Hepatocyte (in vitro differentiated cells): Measurements from ENCODE around the gene PAX3.

Experiments used
- CTCF ChIP-seq: fragments of 200-600 bp; sonication (generic); IDR thresholded peaks from 2 replicates; pipeline ENCODE4 v1.5.1; 2016; ENCODE audit warnings: antibody characterized with exemption, mild to moderate bottlenecking; ENCODE audit not compliant: poor library complexity
- EZH2 ChIP-seq: fragments of 200-600 bp; sonication (generic); IDR thresholded peaks from 2 replicates; pipeline ENCODE4 v1.6.1; 2016; ENCODE audit warnings: antibody characterized with exemption, mild to moderate bottlenecking, borderline replicate concordance

GRCh38 chr2:222293660-222294630 is 4.9 kb downstream of the PAX3 start:
- TF ChIP-seq CTCF (no peak), EZH2 (peak; percentile 86)
